Endothelial cell of umbilical vein (primary cell): Measurements from ENCODE around the gene SVEP1. TPM values are rescaled to one million over a fixed set of nuclear protein-coding genes. Genes with fewer than 3 reads are reported as not detected.

Experiments
- BruUV-seq: library from RNA; stranded (reverse); fragments of 400-500 nt; replicated peaks from 2 replicates; lab custom pipeline; 2021; lab: Mats Ljungman, UMichigan
- CTCF ChIA-PET: fragments of 300-600, 350-600 bp; sonication (Branson Sonifier 250); formaldehyde crosslinking; loops from one replicate; lab custom pipeline; 2021; ENCODE audit warnings: antibody characterized with exemption, inconsistent platforms; lab: Charles Lee
- POLR2A ChIA-PET: fragments of 300-600, 350-600 bp; sonication (Branson Sonifier 250); formaldehyde crosslinking; loops from one replicate; lab custom pipeline; 2021; ENCODE audit warnings: antibody characterized with exemption, inconsistent platforms; lab: Charles Lee
- DNase-seq: peaks from one replicate; pipeline ENCODE4 v3.0.0-alpha.2; 2011; ENCODE audit warnings: low read depth, low spot score
- FAIRE-seq: peaks from 2 replicates; lab custom pipeline; 2011; peaks lifted over from hg19 to GRCh38; lab: Jason Lieb, UNC
- H2AFZ ChIP-seq: 2 replicates; pipeline ENCODE4 v1.6.0; 2012; ENCODE audit warnings: low read depth, low read length, control low read depth, inconsistent platforms
- H3K27ac ChIP-seq: 2 replicates; pipeline ENCODE4 v1.5.1; 2011; ENCODE audit warnings: low read depth, mild to moderate bottlenecking, control low read depth, low read length, moderate library complexity; ENCODE audit not compliant: insufficient read depth
- H3K27me3 ChIP-seq, 2 experiments: 2 replicates each; pipeline versions ENCODE4 v1.6.0 to v1.6.1; 2011; ENCODE audit warnings: low read length in 2 of 2, mixed read lengths in 1 of 2; ENCODE audit not compliant: control insufficient read depth in 2 of 2, insufficient read depth in 2 of 2
- H3K36me3 ChIP-seq, 2 experiments: 2 replicates in 1 of 2; 3 replicates in 1 of 2; pipeline ENCODE4 v1.5.1; 2011; ENCODE audit warnings: low read length in 2 of 2, mild to moderate bottlenecking in 1 of 2, moderate library complexity in 1 of 2; ENCODE audit not compliant: control insufficient read depth in 2 of 2, insufficient read depth in 2 of 2; ENCODE audit errors: extremely low read depth in 1 of 2
- H3K4me1 ChIP-seq: 3 replicates; pipeline ENCODE4 v1.5.1; 2011; ENCODE audit warnings: mild to moderate bottlenecking, low read length; ENCODE audit not compliant: control insufficient read depth, insufficient read depth; ENCODE audit errors: extremely low read depth
- H3K4me2 ChIP-seq: 2 replicates; pipeline ENCODE4 v1.6.1; 2011; ENCODE audit warnings: low read length, control low read depth, mixed read lengths; ENCODE audit not compliant: insufficient read depth
- H3K4me3 ChIP-seq, 3 experiments: fragments of 200-600 bp in 1 of 3; sonication (generic), shearing (Covaris generic) in 1 of 3; replicated peaks in 1 of 3; 2 replicates each; pipeline ENCODE4 v1.5.1; 2011 to 2016; ENCODE audit warnings: control low read depth in 3 of 3, low read length in 3 of 3, mild to moderate bottlenecking in 2 of 3, inconsistent platforms in 1 of 3, low read depth in 1 of 3, moderate library complexity in 1 of 3; ENCODE audit not compliant: insufficient read depth in 1 of 3
- H3K79me2 ChIP-seq: 2 replicates; pipeline ENCODE4 v1.6.0; 2012; ENCODE audit warnings: low read length, inconsistent platforms; ENCODE audit not compliant: control insufficient read depth, insufficient read depth
- H3K9ac ChIP-seq: replicated peaks from 2 replicates; pipeline ENCODE3; 2011; ENCODE audit warnings: low read length, control low read depth; ENCODE audit not compliant: insufficient read depth; ENCODE audit errors: extremely low read depth
- H3K9me1 ChIP-seq: replicated peaks from 3 replicates; pipeline ENCODE4 v1.6.0; 2011; ENCODE audit warnings: mild to moderate bottlenecking, low read length; ENCODE audit not compliant: control insufficient read depth, insufficient read depth; ENCODE audit errors: extremely low read depth
- H3K9me3 ChIP-seq: replicated peaks from 2 replicates; pipeline ENCODE4 v1.5.1; 2012; ENCODE audit warnings: low read length, inconsistent platforms; ENCODE audit not compliant: control insufficient read depth, insufficient read depth
- H4K20me1 ChIP-seq: replicated peaks from 2 replicates; pipeline ENCODE3; 2011; ENCODE audit warnings: mild to moderate bottlenecking, low read length; ENCODE audit not compliant: control insufficient read depth, insufficient read depth; ENCODE audit errors: extremely low read depth
- CTCF ChIP-seq, 2 donors: IDR thresholded peaks; 1 replicate in 1 of 2; 2 replicates in 1 of 2; pipeline ENCODE4 v1.5.1; 2011; ENCODE audit warnings: low read length in 2 of 2, mild to moderate bottlenecking in 2 of 2, moderate library complexity in 2 of 2, control low read depth in 1 of 2, inconsistent platforms in 1 of 2, low read depth in 1 of 2; ENCODE audit not compliant: insufficient read depth in 1 of 2; ENCODE audit errors: extremely low read depth in 1 of 2
- EZH2 ChIP-seq: IDR thresholded peaks from 2 replicates; pipeline ENCODE4 v1.6.1; 2012; ENCODE audit warnings: borderline replicate concordance, low read depth, mild to moderate bottlenecking, moderate library complexity, low read length, inconsistent platforms; ENCODE audit not compliant: severe bottlenecking
- FOS ChIP-seq: IDR thresholded peaks from 2 replicates; pipeline ENCODE4 v1.6.1; 2011; ENCODE audit warnings: mild to moderate bottlenecking, low read length, moderate library complexity, borderline replicate concordance; ENCODE audit not compliant: insufficient read depth
- GATA2 ChIP-seq: IDR thresholded peaks from 2 replicates; pipeline ENCODE4 v1.7.0; 2011; ENCODE audit warnings: low read depth, mild to moderate bottlenecking, moderate library complexity, mixed read lengths, low read length; ENCODE audit not compliant: insufficient read length, insufficient read depth
- JUN ChIP-seq: IDR thresholded peaks from 2 replicates; pipeline ENCODE4 v1.6.1; 2011; ENCODE audit warnings: borderline replicate concordance, low read depth; ENCODE audit not compliant: insufficient read length, insufficient read depth
- MAX ChIP-seq: IDR thresholded peaks from 2 replicates; pipeline ENCODE4 v1.6.1; 2011; ENCODE audit not compliant: insufficient read depth, insufficient read length
- MYC ChIP-seq: IDR thresholded peaks from one replicate; pipeline ENCODE4 v1.6.1; 2011; ENCODE audit warnings: mild to moderate bottlenecking, low read depth, low read length
- POLR2A ChIP-seq: IDR thresholded peaks from 2 replicates; pipeline ENCODE4 v1.6.1; 2012; ENCODE audit warnings: low read depth, mild to moderate bottlenecking, control low read depth, low read length
- POLR2AphosphoS5 ChIP-seq: IDR thresholded peaks from 2 replicates; pipeline ENCODE4 v1.6.1; 2012; ENCODE audit warnings: low read depth, mild to moderate bottlenecking, control low read depth, low read length, moderate library complexity; ENCODE audit not compliant: insufficient read depth
- dilution Hi-C: fragments of 300-500 bp; cut with MboI; formaldehyde crosslinking; loops from one replicate; pipeline ENCODE4 v1.15.0; 2019; ENCODE audit warnings: low sequenced_read_pairs; ENCODE audit not compliant: extremely low pct_ligation_motif_present
- intact Hi-C: fragments of 100-400 bp; cut with micrococcal nuclease; formaldehyde crosslinking; loops from one replicate; pipeline ENCODE4 v1.10.0; 2022
- polyA plus RNA-seq, 4 experiments: library from polyadenylated mRNA; depleted of rRNA in 3 of 4; stranded (reverse) in 3 of 4; unstranded in 1 of 4; fragments of >200 nt; gene quantifications; 2 replicates each; pipeline versions ENCODE4 v1.2.1 to v1.2.3, GENCODE V29; 2011 to 2012; ENCODE audit warnings: missing spikeins in 1 of 4
- total RNA-seq: library from RNA; stranded (reverse); gene quantifications from 2 replicates; pipeline ENCODE4 v1.2.3, GENCODE V29; 2021

Gene SVEP1
- total and polyA plus RNA-seq, 2 donors (not counting 3 experiments of a cell fraction or from before 2014, with no cell fraction given): 0.04 to 0.29 TPM

DNA sequence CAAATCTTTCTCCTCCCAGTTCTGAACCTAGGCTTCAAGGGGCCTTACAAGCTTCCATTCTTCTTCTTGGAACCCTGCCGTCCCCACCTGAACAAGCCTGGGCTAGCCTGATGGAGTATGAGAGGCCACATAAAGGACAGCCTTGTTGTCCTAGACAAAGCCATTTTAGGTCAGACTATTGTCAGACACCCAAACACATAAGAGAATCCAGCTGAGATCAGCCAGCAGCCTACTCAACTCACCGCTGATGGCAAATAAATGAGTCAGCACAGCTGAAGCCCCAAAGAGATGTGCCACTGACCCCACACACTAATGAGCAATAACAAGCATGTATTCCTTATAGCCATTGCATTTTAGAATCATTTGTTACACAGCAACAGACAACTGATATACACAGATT is 33.8 kb downstream of the SVEP1 start:
- no peak for FAIRE-seq
- Histone ChIP-seq H3K4me3 (no peak overlapping the region), H3K4me1 (no peaks in the 10 kb centered on the region), H3K27ac (no peak overlapping the region), H4K20me1 (no peaks in the 10 kb centered on the region), H3K4me2 (no peak overlapping the region), H3K9me3 (no peaks in the 10 kb centered on the region), H3K9me1 (no peaks in the 10 kb centered on the region), H3K79me2 (no peaks in the 10 kb centered on the region), H3K9ac (no peak overlapping the region), H2AFZ (no peak overlapping the region), H3K36me3 (no peaks in the 10 kb centered on the region), H3K27me3 (no peaks in the 10 kb centered on the region)
- CTCF ChIA-PET: no interaction called here
- DNase-seq: no peak
- no TSS peak for BruUV-seq
- POLR2A ChIA-PET: no interaction called here
- dilution Hi-C loops (no loop called here), intact Hi-C loops (loop anchor here (5.0 kb wide), 1 partner anchor 52 kb away; no protein-coding TSS in a partner anchor)
- TF ChIP-seq JUN (no peak), POLR2A (no peak), MYC (no peak), GATA2 (no peak), EZH2 (no peak), POLR2AphosphoS5 (no peak), MAX (no peak), CTCF (IDR thresholded peaks at IDR 0.05; ENCODE audit: extremely low read depth in 1 of 2, insufficient read depth in 1 of 2, low read depth in 1 of 2, low read length in 2 of 2) (no peak), FOS (no peak)
